ENCODE results near the gene BPIFB1.

The BPIFB1 gene, protein sequence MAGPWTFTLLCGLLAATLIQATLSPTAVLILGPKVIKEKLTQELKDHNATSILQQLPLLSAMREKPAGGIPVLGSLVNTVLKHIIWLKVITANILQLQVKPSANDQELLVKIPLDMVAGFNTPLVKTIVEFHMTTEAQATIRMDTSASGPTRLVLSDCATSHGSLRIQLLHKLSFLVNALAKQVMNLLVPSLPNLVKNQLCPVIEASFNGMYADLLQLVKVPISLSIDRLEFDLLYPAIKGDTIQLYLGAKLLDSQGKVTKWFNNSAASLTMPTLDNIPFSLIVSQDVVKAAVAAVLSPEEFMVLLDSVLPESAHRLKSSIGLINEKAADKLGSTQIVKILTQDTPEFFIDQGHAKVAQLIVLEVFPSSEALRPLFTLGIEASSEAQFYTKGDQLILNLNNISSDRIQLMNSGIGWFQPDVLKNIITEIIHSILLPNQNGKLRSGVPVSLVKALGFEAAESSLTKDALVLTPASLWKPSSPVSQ

DNA sequence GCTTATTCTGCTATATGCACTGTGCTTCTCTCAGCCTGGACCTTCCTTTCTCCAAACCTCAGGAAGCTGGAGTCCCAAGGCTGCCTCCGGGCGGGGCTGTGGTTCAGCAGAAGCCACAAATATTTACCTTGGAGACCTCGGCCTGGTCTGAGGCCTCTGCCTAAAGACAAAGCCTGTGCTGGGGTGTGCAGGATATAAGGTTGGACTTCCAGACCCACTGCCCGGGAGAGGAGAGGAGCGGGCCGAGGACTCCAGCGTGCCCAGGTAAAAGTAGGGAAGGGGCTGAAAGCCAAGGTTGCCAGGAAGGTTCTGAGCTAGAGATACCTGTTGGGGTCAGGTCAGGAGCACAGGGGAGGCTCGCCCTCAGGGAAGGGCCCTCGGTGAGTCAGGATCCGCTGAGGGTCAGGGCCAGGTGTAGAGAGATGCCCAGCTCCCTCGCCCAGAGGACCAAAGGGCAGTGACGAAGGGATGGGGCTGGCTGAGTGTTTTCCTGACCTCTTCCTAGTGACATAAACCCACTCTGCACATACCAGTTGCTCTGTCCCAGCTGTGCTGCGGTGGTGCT is at the start of gene BPIFB1:
TSS of gene BPIFB1 (plus strand) at position 224 of the 565 bp plus-strand sequence. CDS start 2,860 bp downstream, outside the sequence.
- DNase-seq = no peak

DNA sequence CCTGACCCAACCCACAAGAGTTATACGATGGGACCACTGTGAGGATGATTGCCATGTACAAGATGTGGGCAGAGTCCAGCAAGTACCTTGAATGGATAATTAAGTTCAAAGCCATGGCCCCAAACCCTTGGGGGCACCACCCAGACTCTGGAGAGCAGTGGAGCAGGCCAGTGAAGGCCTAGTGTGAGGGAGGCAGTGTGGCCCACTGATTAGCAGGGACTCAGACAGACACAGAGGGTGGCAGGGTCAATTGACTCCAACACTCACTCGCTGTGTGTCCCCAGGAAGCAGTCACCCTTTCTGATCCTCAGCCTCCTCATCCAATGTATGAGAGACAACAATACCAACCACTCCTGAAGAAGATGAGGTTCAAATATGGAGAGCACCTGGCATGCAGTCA is 49.0 kb upstream of the BPIFB1 start:
- no peak for DNase-seq

DNA sequence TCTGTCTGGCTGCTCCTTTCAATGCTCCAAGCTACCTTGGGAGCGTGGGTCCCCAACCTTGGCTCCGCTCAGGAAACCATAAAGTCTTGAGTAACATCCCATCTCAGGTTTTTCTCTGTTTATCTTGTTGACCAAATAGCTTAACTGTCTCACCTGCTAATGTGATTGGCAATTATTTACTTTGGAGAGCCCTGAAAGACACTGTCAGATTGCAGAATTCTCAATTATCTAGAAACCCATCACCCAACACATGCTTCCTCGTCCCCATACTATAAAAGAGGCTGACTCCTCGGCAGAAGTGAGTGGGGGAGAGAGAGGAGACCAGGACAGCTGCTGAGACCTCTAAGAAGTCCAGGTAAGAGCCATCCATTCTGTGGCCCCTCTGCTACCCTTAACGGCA is 47.3 kb upstream of the BPIFB1 start, which contains the start of gene BPIFA1:
TSS of gene BPIFA1 (plus strand) at position 301 of the 400 bp plus-strand sequence. CDS start 1,716 bp downstream, outside the sequence.
- DNase-seq = no peak

DNA sequence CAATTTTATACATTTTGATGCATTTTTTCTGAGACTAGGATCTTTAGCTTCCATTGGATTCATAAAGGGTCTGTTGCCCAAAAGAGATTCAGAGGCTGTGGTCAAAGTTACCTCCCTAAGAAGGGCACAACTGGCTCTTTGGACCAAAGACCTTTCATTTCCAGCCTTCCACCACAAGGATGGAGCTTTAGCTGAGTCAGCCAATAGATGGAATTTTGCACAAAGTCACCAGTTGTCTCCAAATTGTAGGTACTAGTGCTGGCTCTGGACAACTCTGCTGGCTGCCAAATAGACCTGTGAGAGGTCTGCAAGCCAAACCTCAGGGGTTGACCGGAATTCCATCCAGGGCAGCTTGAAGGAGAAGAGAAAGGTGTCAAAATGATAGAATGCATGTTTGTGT is 46.7 kb upstream of the BPIFB1 start:
- no peak for DNase-seq

DNA sequence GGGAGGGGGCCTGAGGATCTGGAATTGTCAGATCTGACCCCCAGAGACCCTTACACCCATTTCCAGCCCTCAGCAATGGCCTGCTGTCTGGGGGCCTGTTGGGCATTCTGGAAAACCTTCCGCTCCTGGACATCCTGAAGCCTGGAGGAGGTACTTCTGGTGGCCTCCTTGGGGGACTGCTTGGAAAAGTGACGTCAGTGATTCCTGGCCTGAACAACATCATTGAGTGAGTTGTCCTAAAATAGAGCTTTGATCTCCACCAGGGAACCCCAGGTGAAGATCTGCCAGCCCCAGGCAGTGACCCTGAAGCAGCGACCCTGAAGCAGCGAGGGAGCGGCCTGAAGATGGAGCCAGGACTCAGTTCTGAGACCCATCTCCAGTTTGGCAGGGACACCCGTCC is 45.0 kb upstream of the BPIFB1 start:
- DNase-seq = no peak

DNA sequence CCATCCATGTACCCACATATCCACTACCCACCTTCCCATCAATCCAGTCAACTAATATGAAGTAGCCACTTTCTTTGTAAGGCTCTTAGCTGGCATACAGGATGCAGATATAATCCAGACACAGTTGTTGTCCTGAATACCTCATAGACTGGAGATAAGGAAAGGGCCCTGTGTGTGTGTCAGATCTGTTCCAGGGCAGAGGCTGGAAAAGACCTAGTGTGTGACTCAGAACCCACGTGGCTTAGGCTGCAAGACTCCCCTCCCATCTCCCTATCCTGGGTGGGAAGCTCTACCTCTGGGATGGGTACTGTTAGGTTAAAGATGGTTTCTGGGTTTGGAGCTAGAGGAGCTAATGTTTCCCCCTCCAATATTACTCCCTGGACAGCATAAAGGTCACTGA is 43.6 kb upstream of the BPIFB1 start:
- no peak for DNase-seq

DNA sequence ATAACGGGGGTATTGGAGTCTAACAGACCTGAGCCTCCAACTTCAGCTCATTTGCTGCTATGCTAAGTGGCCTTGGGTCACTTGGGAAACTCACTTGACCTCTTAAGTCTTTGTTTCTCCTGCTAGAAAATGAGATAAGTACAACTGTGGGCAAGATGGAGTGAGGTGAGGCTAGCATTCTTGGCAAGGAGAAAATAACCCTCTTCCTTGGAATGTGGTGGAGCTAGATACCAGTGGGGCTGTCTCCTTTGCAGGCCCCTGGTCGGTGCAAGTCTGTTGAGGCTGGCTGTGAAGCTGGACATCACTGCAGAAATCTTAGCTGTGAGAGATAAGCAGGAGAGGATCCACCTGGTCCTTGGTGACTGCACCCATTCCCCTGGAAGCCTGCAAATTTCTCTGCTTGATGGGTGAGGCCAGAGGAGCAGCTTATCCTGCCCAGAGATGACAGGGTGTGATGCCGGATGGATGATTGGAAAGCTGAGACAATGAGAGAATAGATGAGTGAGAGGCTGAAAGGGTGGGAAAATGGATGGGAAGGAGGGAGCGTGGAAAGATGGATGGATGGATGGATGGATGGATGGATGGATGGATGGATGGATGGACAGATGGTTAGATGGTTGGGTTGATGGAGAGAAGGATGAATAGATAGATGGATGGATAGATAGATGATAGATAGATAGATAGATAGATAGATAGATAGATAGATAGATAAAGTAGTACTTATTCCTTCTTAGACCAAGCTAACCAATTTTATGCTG is 42.9 kb upstream of the BPIFB1 start:
- no peak for DNase-seq

DNA sequence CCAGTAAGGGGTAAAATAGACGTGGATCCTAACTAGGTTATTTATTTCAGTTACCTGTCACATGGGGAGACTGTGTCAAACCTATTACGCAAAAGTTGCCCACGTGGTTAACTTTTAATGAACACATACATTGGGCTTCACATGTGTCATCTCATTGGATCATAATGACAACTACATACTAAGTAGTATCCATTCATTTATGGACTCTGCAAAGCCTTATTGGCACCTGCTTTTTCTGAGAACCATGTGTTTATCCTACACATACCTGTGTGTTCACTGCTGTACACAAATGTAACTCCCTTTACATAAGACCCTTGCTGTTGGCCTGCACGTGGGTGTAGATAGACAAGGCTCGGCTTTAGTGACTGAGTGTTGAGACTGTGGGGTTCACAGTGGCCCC is 42.1 kb upstream of the BPIFB1 start:
- no peak for DNase-seq

DNA sequence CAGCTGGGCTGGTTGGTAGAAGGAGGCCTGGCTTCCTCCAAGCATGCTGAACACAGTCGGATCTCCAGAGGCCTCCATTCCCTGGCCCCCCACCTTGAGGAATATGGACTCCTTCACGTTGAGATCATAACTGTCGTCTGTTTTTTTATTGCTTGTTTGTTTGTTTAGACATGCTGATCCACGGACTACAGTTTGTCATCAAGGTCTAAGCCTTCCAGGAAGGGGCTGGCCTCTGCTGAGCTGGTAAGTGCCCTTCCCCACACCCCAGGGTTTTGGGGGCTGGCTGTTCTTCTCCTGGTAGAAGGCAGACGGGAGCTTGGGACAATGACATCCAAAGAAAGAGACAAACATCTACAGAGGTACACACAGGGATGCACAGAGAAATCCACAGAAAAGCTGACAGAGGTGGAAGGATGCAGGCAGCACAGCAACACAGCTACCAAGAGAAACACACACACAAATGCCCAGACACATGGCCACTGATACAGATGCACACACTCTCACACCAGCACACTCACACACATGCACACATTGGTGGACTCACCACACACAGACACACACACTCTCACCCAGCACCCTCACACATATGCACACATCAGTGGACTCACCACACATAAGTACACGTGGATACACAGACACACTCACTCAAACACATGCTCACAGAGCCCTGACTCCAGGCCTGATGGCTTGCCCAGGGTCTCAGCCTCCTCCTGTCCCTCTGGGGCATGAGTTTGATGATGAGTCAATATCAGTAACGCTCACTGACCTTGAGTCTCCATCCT is 40.5 kb upstream of the BPIFB1 start:
- no peak for DNase-seq

DNA sequence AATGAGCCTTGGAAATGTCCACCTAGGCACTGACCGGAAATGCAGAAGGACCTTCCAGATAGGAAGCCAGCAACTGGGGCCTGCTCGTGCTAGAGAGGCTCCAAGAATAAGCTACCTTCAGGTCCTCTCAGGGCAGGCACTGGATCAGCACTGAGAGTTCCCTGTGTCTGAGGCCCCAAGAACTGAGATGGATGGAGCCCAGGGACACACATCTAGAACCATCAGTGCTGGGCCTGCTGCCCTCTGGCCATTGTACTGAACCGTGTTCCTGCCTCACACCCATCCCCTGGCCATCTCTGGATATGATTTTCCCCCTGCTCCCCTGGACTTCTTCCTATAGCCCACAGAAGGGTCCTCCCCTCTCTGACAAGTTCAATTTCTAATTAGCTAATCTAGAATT is 36.9 kb upstream of the BPIFB1 start:
- DNase-seq = no peak

DNA sequence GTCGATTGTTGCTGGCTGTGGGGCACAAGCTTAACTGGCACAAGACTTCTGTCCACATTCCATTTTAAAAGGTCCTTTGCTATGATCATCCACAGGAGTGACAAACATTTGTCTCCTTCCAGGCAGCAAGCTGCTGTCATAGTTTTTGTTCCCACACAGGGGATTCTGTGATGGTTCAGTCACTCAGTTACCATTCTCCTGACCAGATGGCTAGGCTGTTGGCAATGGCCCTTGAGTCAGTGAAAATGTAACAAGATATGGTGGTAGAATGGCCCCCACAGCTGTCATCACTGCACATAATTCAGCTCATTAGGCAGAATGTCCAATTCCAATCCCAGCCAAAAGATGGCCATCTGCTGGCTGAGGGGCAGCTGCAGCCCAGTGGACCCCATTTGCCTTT is 33.6 kb upstream of the BPIFB1 start:
- DNase-seq = no peak

DNA sequence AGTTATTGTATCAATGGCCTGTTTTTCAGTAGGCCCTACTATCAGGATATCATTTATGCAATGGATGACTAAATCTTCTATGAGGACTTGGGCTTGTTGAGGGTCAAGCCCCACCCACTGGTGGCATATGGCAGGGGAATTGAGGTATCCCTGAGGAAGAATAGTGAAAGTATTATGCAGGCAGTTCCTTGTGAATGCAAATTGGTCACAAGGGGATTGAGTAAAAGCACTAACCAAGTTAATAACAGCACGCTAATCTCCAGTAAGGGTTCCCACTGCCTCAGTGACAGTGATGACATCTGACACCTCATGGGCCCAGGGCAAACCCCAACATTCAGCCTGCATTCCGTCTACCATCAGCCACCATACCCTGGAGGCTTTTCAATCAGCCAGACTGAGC is 32.3 kb upstream of the BPIFB1 start:
- DNase-seq = no peak

DNA sequence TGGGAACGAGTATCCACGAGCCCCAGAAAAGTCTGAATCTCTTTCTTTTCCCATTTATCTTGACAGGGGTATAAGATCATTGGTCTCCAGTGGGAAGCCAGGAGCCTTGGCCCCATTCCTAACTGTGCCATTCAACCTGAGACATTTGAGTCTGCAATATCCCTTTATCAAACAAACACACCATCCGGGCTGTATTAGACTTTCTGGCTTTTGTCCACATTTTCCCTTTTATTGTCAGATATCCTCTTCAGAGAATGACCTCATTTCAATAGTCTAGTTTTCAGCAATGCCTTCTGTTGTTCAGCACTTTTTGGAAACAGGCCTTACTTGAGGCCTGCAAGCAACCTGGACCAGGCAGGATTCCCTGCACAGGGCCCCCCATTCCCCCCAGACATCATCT is 31.5 kb upstream of the BPIFB1 start:
- no peak for DNase-seq

DNA sequence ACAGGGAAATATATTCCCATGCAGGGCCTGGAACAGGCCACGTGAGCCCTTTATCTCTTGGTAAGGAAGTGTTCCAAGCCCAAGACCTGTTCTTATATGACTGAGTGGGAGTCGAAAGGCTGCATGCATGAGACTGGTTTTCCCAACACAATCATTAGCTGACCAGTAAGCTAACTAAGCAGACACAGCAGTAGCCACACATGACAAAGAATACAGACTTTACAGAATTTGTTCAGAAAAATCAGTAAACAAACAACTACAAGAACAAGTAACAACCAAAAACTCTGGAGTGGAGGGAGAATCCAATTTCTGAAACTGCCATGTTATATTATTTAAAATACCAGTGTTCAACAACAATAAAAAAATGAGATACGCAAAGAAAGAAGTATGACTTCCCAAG is 30.6 kb upstream of the BPIFB1 start:
- no peak for DNase-seq

DNA sequence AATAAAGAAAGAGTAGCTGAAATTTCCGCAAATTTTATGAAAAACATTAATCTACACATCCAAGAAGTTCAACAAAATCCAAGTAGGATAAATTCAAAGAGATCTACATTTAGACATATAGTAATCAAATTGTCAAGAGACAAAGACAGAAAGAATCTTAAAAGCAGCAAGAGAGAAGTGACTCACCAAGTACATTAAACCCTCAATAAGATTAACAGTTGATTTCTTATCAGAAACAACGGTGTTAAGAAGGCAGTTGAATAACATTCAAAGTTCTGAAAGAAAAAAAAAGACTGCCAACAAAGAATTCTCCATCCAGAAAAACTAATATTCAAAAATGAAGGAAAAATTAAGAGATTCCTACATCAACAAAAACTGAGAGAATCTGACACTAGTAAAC is 28.0 kb upstream of the BPIFB1 start:
- DNase-seq = no peak

DNA sequence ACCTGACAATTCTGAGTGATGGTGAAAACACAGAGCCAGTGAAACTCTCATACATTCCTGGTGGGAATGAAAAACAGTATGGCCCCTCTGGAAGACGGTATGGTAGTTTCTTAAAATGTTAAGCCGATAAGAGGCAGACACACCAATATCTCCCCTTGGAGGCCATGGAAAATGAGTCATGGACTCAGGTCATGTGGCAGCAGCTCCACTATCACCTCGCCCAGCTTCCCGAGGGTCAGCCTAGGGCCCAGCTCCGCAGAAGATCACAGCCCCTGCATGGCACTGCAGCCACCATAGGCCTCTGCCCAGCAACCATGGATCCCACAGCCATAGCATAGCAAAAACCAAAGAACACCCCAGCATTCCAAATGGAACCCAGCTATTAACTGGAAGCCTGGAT is 25.8 kb upstream of the BPIFB1 start:
- no peak for DNase-seq

DNA sequence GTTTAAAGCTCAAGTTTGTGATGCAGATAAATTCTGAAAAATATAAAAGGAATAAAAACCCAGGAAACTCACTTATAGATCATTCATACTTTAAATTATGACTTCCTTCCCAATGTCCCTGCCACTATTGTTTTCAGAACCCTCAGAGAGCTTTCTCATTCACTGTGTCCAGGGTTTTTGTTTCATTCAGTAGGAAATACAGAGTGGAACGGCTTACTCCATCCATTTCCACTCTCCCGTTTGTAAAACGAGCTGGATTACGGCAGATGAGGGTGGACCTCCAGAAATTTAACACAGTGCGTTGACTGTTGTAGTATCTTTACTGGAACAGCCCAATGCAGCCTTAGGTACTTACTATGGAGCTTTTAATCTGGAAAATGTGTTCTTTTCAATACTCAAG is 23.6 kb upstream of the BPIFB1 start:
- DNase-seq = no peak

DNA sequence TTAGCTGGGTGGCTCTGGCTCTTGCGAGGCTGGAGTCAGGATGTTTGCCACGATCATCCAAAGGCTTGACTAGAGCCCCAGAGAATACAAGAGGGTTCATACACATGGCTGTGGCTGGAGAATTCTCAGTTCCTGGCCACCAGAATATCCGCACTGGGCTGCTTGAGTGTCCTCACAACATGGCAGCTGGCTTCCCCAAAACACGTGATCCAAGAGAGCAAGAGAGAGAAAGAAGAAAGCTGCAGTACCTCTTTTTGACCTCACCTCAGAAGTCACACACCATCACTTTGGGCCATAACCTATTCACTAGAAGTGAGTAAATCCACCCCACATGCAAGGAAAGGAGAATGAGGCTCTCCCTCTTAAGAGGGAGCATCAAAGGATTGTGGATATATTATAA is 21.5 kb upstream of the BPIFB1 start:
- DNase-seq = no peak

DNA sequence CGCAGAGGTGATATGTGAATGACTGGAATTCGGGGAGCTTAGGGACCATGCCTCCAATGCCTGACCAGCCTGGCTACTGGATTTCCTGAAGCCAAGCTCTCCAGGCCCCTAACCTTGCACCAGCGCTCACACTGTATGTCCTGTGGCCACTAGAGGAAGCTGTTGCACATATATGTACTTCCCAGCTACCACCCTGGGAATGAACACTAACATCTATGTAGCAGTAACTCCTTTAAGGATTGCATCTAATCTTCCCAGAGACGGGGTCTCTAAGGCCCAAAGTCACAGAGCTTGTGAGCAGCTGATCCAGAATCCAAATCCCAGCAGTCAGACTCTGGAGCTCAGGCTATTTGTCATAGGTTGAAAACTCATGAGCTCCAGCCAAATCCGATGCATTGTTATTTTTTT is 20.4 kb upstream of the BPIFB1 start:
- DNase-seq = peak; percentile 20

DNA sequence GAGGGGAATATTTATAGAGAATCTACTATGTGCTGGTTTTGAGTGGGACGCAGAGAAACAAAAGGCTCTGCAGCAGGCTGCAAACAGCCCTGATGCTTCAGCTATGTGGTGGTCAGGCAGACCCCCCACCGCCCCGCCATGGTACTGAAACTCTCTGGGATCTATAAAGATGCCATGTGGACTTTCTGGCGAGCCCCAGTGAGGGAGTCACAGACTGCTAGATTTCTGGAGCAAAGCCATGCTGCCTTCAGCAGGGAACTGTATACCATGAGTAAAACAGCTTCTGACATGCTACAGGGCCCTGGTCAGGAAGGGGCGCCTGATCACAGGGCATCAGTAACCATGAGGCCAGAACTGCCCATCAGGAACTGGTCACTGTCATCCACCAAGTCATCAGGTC is 19.2 kb upstream of the BPIFB1 start:
- no peak for DNase-seq

DNA sequence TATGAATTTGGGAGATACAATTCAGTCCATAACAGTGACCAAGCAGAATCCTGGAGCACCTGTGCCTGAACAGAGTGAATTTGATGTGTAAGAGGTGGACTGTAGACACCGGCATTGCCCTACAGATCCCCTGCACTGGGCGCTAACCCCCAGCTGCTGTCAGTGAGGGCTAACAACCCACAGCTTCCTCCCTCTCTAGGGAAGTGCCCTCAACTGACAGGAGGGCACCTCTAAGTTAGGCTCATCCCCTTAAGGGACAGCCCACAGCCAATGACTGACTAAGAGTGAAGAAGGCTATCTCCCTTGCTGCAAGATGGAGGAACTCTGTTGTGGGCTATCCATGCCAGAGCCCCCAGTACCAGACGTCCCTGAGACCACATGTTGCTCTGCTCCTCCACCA is 15.3 kb upstream of the BPIFB1 start:
- DNase-seq = no peak

DNA sequence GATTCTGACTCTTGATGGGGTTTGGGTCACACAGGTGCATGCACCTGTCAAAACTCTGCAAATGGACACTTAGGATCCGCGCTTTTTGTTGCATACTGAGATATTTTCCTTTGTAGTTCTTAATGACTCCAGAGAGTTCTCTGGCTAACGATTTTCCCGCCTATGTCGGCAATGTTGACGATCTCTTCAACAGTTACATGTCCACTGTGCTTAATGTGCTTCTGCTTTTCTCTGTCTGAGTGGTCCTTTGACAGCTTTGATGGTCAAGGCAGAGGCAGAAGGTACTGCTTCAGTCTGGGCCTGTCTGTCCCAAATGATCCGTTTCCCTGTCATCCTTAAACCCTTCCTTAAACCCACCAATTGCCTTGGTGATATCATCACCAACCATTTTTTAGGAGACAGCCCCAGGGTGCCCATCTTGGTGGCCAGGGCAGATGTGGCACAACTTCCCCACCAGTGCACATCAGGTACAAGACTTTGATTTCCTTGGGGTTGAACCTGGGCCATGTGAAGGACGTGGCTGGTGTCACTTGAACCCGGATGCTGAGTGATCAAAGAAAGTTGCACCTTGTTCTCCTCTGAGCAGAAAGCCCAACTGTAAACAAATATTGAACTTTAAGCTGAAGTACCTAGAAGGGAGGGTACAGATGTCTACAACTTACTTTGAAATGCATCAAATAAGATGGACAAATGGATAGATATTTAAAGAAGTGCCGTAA is 10.7 kb upstream of the BPIFB1 start:
- DNase-seq = no peak
